Thyroid gland (tissue), 4 donors: ENCODE results near the gene SDHC.

Experiments used
- POLR2A ChIP-seq, 2 donors: fragments of 450-650 bp; IDR thresholded peaks; one replicate each; pipeline ENCODE4 v1.6.1; 2017; ENCODE audit warnings: antibody characterized with exemption in 2 of 2, mild to moderate bottlenecking in 2 of 2, moderate library complexity in 1 of 2
- TF ChIP-seq, protein P1 (sequence below), 6 experiments: fragments of 200-600 bp in 3 of 6; fragments of 450-650 bp in 3 of 6; sonication (generic) in 3 of 6; IDR thresholded peaks; one replicate each; pipeline ENCODE4 v1.5.1; 2016 to 2019; ENCODE audit warnings: antibody characterized with exemption in 6 of 6, mild to moderate bottlenecking in 2 of 6, inconsistent platforms in 1 of 6, moderate library complexity in 1 of 6

DNA sequence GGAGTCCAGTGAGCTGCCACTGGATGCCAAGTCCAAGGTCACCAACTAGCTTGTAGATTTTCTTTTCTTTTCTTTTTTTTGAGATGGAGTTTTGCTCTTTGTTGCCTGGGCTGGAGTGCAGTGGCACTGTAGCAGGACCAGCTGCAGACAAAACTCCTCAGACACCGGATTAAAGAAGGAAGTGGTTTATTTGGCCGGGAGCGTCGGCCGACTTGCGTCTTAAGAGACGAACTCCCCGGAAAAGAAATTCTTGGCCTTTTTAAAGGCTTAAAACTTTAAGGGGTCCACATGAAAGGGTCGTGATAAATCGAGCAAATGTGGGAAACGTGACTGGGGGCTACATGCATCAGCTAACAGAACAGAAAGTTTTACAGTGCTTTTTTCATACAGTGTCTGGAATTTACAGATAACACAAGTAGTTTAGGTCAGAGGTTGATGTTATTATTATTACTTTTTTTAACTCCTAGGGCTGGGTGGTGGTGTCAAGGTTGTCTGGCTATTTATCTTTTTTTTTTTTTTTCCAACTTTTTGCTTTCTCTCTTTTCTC lies 89.9 kb downstream of the SDHC start:
- TF ChIP-seq, protein P1, sequence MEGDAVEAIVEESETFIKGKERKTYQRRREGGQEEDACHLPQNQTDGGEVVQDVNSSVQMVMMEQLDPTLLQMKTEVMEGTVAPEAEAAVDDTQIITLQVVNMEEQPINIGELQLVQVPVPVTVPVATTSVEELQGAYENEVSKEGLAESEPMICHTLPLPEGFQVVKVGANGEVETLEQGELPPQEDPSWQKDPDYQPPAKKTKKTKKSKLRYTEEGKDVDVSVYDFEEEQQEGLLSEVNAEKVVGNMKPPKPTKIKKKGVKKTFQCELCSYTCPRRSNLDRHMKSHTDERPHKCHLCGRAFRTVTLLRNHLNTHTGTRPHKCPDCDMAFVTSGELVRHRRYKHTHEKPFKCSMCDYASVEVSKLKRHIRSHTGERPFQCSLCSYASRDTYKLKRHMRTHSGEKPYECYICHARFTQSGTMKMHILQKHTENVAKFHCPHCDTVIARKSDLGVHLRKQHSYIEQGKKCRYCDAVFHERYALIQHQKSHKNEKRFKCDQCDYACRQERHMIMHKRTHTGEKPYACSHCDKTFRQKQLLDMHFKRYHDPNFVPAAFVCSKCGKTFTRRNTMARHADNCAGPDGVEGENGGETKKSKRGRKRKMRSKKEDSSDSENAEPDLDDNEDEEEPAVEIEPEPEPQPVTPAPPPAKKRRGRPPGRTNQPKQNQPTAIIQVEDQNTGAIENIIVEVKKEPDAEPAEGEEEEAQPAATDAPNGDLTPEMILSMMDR (IDR thresholded peaks at IDR 0.05), result no peak
- no peak for TF ChIP-seq POLR2A (IDR thresholded peaks at IDR 0.05)
